Activated T-helper 2 cell treated with anti-CD3 and anti-CD28 coated beads, Interferon-gamma antibody, Interleukin-2, Interleukin-4, amounts not matched to agents 10 μg/mL and 5 μg/mL and 100 μg/mL, durations not matched to agents 14 hours and 24 hours and 36 hours (primary cell): Measurements from ENCODE around the gene GRAP. TPM values are rescaled to one million over a fixed set of nuclear protein-coding genes. Genes with fewer than 3 reads are reported as not detected.
A peak's percentile ranks its signal among the peaks of the same experiment; 100 is the strongest.

Experiments
- DNase-seq: peaks from one replicate; pipeline ENCODE4 v3.0.0; 2021; ENCODE audit warnings: low spot score
- H3K27ac Mint-ChIP-seq: one replicate; pipeline ENCODE4 v1.8.0; 2021; ENCODE audit warnings: mixed read lengths
- H3K27me3 Mint-ChIP-seq: one replicate; pipeline ENCODE4 v1.8.0; 2021; ENCODE audit warnings: low read depth, mixed read lengths
- H3K36me3 Mint-ChIP-seq: one replicate; pipeline ENCODE4 v1.8.0; 2021; ENCODE audit warnings: low read depth, mixed read lengths
- H3K4me1 Mint-ChIP-seq: one replicate; pipeline ENCODE4 v1.8.0; 2021; ENCODE audit warnings: low read depth, mixed read lengths
- H3K4me3 Mint-ChIP-seq: one replicate; pipeline ENCODE4 v1.8.0; 2021; ENCODE audit warnings: low read depth, mild to moderate bottlenecking, moderate library complexity, mixed read lengths
- H3K9me3 Mint-ChIP-seq: one replicate; pipeline ENCODE4 v1.8.0; 2021; ENCODE audit warnings: mixed read lengths
- intact Hi-C: fragments of 100-400 bp; cut with micrococcal nuclease; formaldehyde crosslinking; loops from one replicate; pipeline ENCODE4 v1.15.1; 2023
- total RNA-seq: library from RNA; stranded (reverse); gene quantifications from 2 replicates; pipeline ENCODE4 v1.2.3, GENCODE V29; 2022

The GRAP gene
- total RNA-seq, 1 donor from 2014 or later = 10.9 TPM

DNA sequence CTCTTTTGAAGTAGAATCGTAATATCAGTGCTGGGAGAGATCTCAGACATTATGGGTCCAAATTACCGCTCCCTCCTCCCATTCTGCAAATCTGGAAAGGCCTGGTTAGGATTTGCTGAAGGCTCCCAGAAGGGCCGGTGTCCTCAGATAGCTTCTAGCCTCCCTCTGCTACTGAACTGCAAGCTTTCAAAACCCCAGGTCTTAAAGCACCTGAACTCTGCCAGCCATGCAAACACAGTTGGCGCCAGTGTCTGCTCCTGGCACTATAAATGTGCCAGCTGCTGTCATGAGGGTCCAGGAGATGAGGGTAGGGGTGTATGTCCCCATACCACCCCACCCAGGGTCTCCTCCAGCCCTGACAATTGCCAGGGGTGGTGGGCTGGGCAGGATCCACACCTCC lies 70.6 kb downstream of the GRAP start:
- Mint-ChIP-seq H3K27me3 (no peaks in the 10 kb centered on the region), H3K9me3 (no peaks in the 10 kb centered on the region), H3K4me3 (no peak overlapping the region), H3K27ac (no peak overlapping the region), H3K36me3 (peaks cover 14% of the 10 kb centered on the region), H3K4me1 (peaks cover 6% of the 10 kb centered on the region)
- intact Hi-C loops = no loop called here
- no peak for DNase-seq

DNA sequence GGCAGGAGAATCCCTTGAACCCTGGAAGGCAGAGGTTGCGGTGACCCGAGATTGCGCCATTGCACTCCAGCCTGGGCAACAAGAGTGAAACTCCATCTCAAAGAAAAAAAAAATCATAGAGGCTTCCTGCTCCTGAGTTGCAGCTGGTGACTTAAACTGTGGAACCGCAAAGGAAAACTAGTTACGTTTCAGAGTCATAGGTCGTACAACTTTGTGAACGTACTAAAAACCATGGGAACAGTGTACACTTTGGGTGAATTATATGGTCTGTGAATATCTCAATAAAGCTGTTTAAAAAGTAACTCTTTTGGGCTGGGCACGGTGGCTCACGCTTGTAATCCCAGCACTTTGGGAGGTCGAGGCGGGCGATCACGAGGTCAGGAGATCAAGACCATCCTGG lies 71.2 kb downstream of the GRAP start:
- no peak overlapping the region for H3K4me3 Mint-ChIP-seq
- DNase-seq = no peak
- peaks cover 14% of the 10 kb centered on the region for H3K36me3 Mint-ChIP-seq
- H3K27ac Mint-ChIP-seq = no peak overlapping the region
- H3K9me3 Mint-ChIP-seq = no peaks in the 10 kb centered on the region
- intact Hi-C loops = no loop called here
- H3K4me1 Mint-ChIP-seq = peaks cover 6% of the 10 kb centered on the region
- H3K27me3 Mint-ChIP-seq = no peaks in the 10 kb centered on the region

DNA sequence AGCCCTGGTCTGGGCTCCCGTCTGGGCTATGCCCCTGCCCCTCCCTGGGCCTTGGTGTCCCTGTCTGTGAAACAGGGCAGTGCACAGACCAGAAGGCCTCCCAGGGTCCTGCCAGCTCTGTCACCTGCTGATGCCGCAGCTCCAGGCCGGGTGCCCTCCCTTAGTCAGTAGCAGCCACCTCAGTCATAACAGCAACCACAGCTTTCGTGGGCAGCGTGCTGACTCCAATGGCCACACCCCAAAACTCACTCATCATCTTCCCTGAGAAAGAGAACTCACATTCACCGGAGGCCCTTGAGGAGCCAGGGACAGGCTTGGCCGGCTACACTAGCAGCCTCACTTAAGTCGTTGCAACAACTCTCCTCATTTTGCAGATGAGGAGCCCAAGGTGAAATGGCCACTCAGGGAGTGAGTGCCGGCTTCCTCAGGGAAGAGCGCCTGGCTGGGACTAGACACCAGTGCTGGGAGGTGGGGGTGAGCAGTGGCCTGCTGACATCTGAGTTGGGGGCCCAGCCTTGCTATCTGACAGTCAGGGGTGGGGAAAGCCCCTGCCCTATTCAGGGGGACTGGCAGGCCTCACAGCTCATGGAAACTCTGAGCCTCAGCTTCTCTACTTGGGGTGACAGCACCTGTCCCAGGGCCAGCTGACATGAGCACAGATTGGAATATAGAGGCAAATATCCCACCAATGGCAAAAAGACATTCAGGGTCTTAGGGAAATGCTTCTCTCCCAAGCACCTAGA lies 72.2 kb downstream of the GRAP start:
- intact Hi-C loops = no loop called here
- H3K36me3 Mint-ChIP-seq = peaks cover 14% of the 10 kb centered on the region
- no peaks in the 10 kb centered on the region for H3K27me3 Mint-ChIP-seq
- H3K9me3 Mint-ChIP-seq = no peaks in the 10 kb centered on the region
- H3K4me1 Mint-ChIP-seq = peaks cover 6% of the 10 kb centered on the region
- H3K4me3 Mint-ChIP-seq = no peak overlapping the region
- H3K27ac Mint-ChIP-seq = peak overlapping the region; percentile 47
- no peak for DNase-seq

DNA sequence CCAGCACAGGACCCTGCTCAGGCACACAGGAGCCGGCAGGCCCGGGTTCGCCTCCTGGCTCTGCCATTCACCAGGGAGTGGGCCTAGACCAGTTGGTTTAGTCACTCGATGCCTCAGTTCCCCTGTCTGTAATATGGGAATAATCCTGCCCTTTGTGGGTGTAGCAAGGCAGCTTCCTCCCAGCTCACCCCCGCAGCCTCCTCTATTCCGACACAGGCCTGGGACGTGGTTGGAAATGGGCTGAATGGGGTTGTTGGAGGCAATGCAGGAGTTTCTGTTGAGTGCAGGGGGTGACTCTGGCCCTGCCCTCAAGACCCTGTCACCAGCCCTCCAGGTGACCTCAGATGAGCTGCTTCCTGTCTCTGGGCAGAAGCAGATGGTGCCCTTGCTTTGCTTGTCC lies 75.0 kb downstream of the GRAP start:
- intact Hi-C loops = no loop called here
- H3K36me3 Mint-ChIP-seq = peaks cover 3% of the 10 kb centered on the region
- DNase-seq = no peak
- no peak overlapping the region for H3K4me3 Mint-ChIP-seq
- no peaks in the 10 kb centered on the region for H3K9me3 Mint-ChIP-seq
- H3K27me3 Mint-ChIP-seq = no peaks in the 10 kb centered on the region
- no peak overlapping the region for H3K27ac Mint-ChIP-seq
- H3K4me1 Mint-ChIP-seq = peaks cover 6% of the 10 kb centered on the region

Other genes starting within 250 kb of the GRAP start
- gene PRPSAP2, start 188.8 kb downstream of the GRAP start, total RNA-seq = 70.6 and 76.4 TPM in 2 replicates
- gene SLC5A10, start 94.8 kb downstream of the GRAP start, total RNA-seq = not detected in 2 replicates
- 14.0 and 15.3 TPM in 2 replicates for gene FAM83G, start 42.2 kb downstream of the GRAP start, total RNA-seq
- 5.2 and 5.3 TPM in 2 replicates for gene GRAPL, start 80.6 kb upstream of the GRAP start, total RNA-seq
- 10.5 and 11.6 TPM in 2 replicates for gene EPN2, start 190.4 kb upstream of the GRAP start, total RNA-seq